GM12865 (cell line): ENCODE results near the gene CAMK4.

ENCODE experiments used
- DNase-seq: peaks from one replicate; pipeline ENCODE4 v3.0.0; 2010; ENCODE audit warnings: low read depth
- H3K4me3 ChIP-seq: 2 replicates; pipeline ENCODE4 v1.5.1; 2011; ENCODE audit warnings: mild to moderate bottlenecking, low read depth, low read length, control low read depth
- CTCF ChIP-seq: IDR thresholded peaks from 2 replicates; pipeline ENCODE4 v1.5.1; 2011; ENCODE audit warnings: low read length, control low read depth, low read depth, inconsistent platforms; ENCODE audit not compliant: insufficient read depth; ENCODE audit errors: missing control alignments

Gene CAMK4

GRCh38 chr5:111200828-111201227 is 23.4 kb upstream of the CAMK4 start:
- no peak for TF ChIP-seq CTCF
- DNase-seq, result no peak
- no peak overlapping the region for H3K4me3 ChIP-seq

- H3K4me3 ChIP-seq, result no peak overlapping the region
- DNase-seq, result no peak
- no peak for TF ChIP-seq CTCF
These were observed 22.5 kb upstream of the CAMK4 start for GRCh38 chr5:111201705-111202104.

DNA sequence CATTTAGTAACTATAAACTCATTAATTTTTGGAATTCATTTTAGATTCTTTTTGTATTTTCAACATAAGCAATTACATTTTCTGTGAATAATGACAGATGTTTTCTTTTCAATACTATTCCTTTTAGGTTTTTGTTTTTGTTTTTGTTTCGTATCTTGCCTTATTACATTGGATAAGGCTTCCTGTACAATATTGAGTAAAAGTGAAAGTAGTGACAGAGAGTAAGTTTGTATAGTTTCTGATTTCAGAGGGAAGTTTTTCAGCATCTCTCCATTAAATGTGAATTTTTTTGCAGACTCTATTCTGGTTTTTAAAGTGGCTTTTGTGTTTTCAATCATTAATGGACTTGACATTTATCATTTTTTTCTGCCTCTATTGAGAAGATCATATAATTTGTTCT is 12.8 kb upstream of the CAMK4 start:
- no peak overlapping the region for H3K4me3 ChIP-seq
- TF ChIP-seq CTCF, result no peak
- no peak for DNase-seq

DNA sequence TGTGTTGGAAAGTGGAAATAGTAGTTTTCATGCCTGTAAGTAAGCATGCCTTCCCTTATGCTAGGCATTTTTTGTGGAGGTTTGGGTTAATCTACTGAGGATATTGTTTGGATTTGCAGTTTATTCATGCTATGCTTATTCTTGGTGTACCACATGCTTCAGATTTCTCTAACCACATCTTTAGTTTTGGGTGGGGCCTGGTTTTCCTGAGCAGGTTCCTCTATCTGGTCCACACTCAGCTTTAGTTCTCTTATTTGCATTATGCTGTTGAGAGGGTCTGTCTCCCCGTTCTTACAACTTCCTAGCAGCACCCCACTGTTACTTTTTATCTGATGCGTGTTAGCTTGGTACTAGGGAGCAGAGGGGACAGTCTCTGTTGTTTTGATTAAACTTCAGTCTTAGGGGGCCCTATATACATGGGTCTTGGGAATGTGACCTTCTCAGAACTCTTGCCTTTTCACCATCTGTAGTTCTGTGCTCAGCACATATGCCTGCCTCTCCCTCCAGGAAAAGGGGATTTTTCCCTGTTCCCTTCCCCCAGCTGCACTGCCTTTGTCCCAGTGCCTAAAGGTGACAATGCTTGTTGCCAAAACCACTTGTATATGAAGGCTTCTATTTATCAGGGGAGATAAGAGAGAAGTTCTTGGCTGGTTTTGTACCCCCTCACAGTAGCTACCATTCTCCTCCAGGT is 10.0 kb upstream of the CAMK4 start:
- TF ChIP-seq CTCF, result no peak
- DNase-seq, result no peak
- H3K4me3 ChIP-seq, result no peak overlapping the region

DNA sequence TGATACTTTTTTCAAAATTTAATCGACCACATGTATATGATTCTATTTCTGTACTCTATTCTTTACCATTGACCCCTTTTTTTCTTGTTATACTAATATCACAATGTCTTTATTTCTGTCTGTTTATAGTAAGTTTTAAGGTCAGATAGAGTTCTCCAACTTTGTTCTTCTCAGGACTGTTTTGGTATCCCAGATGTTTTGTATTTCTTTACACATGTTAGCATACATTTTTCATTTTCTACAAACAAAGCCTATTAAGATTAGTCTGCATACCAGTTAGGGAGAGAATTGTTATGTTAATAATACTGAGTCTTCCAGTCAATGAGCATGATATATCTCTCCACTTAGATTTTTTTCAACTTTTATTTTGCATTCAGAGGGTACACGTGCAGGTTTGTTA is 8.2 kb upstream of the CAMK4 start:
- DNase-seq, result no peak
- H3K4me3 ChIP-seq, result no peak overlapping the region
- TF ChIP-seq CTCF, result no peak

DNA sequence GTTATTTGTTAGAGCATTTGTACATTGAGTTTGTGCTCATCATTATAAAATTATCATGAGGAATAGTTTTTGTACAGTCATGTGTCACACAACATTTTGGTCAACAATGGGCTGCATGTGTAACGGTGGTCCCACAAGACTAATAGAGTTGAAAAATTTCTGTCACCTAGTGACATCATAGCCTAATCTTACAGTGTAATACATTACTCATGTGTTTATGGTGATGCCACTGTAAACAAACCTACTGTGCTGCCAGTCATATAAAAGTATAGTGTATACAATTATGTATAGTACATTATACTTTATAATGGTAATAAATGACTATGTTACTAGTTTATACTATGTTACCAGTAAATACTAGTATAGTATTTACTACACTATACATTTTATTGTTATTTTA is 3.0 kb upstream of the CAMK4 start:
- no peak for DNase-seq
- no peak for TF ChIP-seq CTCF
- no peak overlapping the region for H3K4me3 ChIP-seq
